HG03460 (cell line): ENCODE results near the gene FGFBP3.

Experiments used
- ATAC-seq: cut with Tn5 transposase; IDR thresholded peaks from one replicate; pipeline ENCODE4 v1.9.1; 2021; ENCODE audit not compliant: unreplicated experiment

Gene FGFBP3

GRCh38 chr10:91856637-91857036, 52.6 kb downstream of the FGFBP3 start:
- ATAC-seq, result no peak
